Left renal pelvis (tissue), 4 donors: ENCODE results near the gene C2CD4D. TPM values are rescaled to one million over a fixed set of nuclear protein-coding genes. Genes with fewer than 3 reads are reported as not detected.
"Not testable (repeated sequence)": the region's sequence is repeated elsewhere in the genome, so short reads cannot be mapped to it uniquely, and the experiment has no call there.

Source experiments
- DNase-seq, 4 donors: peaks; one replicate each; pipeline ENCODE4 v3.0.0-alpha.2; 2013; ENCODE audit warnings: low read depth in 4 of 4, low spot score in 3 of 4
- polyA plus RNA-seq, 4 donors: library from polyadenylated mRNA; unstranded; fragments of 120-200 nt; gene quantifications; one replicate each; pipeline ENCODE4 v1.2.1, GENCODE V29; 2013; ENCODE audit not compliant: insufficient read length in 4 of 4

C2CD4D gene
- polyA plus RNA-seq, 4 donors = 0.19 to 0.26 (median 0.24) TPM

- DNase-seq = no peak
These were observed 20.3 kb upstream of the C2CD4D start for GRCh38 chr1:151859891-151860293.

- no peak for DNase-seq
These were observed 19.5 kb upstream of the C2CD4D start for GRCh38 chr1:151858886-151859665.

- DNase-seq = no peak
These were observed 18.6 kb upstream of the C2CD4D start for GRCh38 chr1:151858030-151858746.

- DNase-seq = no peak
These were observed 16.3 kb upstream of the C2CD4D start for GRCh38 chr1:151855933-151856332.

- DNase-seq = not testable (repeated sequence)
These were observed 15.9 kb upstream of the C2CD4D start for GRCh38 chr1:151855516-151855915.

GRCh38 chr1:151854658-151855057 lies 15.0 kb upstream of the C2CD4D start:
- no peak for DNase-seq

GRCh38 chr1:151853411-151853943 lies 13.9 kb upstream of the C2CD4D start, which contains the start of gene THEM5:
THEM5 (minus strand) TSS chr1:151853712; CDS start chr1:151853565, 147 bp downstream.
- DNase-seq = no peak

GRCh38 chr1:151852733-151853132 lies 13.1 kb upstream of the C2CD4D start:
- DNase-seq = no peak

GRCh38 chr1:151851886-151852285 lies 12.3 kb upstream of the C2CD4D start:
- DNase-seq = no peak

- no peak for DNase-seq
These were observed 10.3 kb upstream of the C2CD4D start for GRCh38 chr1:151849871-151850270.

- DNase-seq = no peak
These were observed 9.5 kb upstream of the C2CD4D start for GRCh38 chr1:151849126-151849525.

- no peak for DNase-seq
These were observed 8.4 kb upstream of the C2CD4D start for GRCh38 chr1:151847867-151848596.

GRCh38 chr1:151846686-151847237 lies 7.1 kb upstream of the C2CD4D start:
- no peak for DNase-seq

GRCh38 chr1:151846062-151846568 lies 6.5 kb upstream of the C2CD4D start:
- no peak for DNase-seq

- DNase-seq = no peak
These were observed 3.8 kb upstream of the C2CD4D start for GRCh38 chr1:151843398-151843797.

GRCh38 chr1:151841141-151841540 lies 1.5 kb upstream of the C2CD4D start:
- no peak for DNase-seq

- DNase-seq = no peak
These were observed 801 bp upstream of the C2CD4D start for GRCh38 chr1:151840421-151840820.

GRCh38 chr1:151839082-151839412 lies 573 bp downstream of the C2CD4D start:
- DNase-seq = no peak

- DNase-seq = no peak
These were observed 1.2 kb downstream of the C2CD4D start for GRCh38 chr1:151838222-151839081.

- DNase-seq = no peak
These were observed 1.8 kb downstream of the C2CD4D start for GRCh38 chr1:151837884-151838221.
